ENCODE data around the gene NTN3. TPM values are rescaled to one million over a fixed set of nuclear protein-coding genes. Genes with fewer than 3 reads are reported as not detected.
A peak's percentile ranks its signal among the peaks of the same experiment; 100 is the strongest.

The NTN3 gene
- total RNA-seq, 1 donor = 0.43 TPM

DNA sequence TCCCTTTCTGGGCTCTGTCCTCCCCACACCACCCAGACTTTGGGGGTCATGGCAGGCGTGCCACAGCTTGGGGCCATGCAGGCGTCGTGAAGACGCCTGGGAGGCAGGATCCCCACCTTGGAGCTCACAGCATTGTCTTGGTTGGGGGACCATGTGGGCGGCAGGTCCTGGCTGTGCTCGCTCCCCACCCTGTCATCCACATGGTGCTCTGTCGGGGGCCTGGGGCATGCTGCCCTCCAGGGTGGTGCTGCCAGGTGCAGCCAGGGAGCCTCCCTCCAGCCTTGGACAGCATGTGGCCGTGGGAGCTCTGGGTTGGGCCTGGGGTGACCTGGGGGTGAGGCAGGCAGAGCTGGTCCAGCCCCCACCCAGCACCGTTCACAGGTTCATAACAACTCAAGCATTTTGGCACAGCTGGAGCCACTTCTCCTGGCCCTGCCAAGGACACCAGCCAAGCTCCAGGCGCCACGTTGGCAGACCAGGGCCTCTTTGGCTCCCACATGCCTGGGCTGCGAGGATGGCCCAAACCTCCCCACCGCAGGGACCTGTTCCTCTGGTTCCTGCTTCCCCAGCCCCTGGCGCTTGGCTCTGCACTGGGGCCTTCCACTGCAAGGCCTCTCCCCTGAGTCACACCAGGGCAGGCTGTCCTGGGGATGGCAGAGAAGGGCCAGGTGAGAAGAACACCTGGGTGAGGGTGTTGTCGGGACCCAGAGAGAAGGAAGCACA, 27.6 kb downstream of the NTN3 start:
- no peak overlapping the region for H3K4me3 ChIP-seq (ENCODE audit: low read depth, low read length)
- no peak for DNase-seq (ENCODE audit: low read depth)
- TF ChIP-seq, protein P1, sequence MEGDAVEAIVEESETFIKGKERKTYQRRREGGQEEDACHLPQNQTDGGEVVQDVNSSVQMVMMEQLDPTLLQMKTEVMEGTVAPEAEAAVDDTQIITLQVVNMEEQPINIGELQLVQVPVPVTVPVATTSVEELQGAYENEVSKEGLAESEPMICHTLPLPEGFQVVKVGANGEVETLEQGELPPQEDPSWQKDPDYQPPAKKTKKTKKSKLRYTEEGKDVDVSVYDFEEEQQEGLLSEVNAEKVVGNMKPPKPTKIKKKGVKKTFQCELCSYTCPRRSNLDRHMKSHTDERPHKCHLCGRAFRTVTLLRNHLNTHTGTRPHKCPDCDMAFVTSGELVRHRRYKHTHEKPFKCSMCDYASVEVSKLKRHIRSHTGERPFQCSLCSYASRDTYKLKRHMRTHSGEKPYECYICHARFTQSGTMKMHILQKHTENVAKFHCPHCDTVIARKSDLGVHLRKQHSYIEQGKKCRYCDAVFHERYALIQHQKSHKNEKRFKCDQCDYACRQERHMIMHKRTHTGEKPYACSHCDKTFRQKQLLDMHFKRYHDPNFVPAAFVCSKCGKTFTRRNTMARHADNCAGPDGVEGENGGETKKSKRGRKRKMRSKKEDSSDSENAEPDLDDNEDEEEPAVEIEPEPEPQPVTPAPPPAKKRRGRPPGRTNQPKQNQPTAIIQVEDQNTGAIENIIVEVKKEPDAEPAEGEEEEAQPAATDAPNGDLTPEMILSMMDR (IDR thresholded peaks at IDR 0.05; ENCODE audit: insufficient read depth, low read depth, low read length) = no peak

DNA sequence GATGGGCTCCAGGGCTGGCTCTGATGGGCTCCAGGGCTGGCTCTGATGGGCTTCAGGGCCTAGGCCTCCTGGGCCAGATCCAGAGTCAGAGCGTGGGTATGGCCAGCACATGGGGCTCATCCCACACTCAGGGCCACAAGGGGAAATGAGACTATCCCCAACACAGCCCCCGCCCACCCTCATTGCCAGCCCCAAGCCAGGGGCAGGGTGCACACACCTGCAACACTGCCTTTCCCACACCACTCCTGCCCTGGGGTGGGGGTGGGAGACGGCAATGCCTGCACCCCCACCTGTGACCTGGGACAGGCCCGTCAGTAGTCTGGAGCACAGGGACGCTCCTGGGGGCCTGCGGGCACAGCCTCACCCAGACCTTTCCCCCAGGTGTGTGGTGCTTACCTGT, 28.4 kb downstream of the NTN3 start:
- DNase-seq (ENCODE audit: low read depth) = no peak
- TF ChIP-seq, protein P1 (IDR thresholded peaks at IDR 0.05; ENCODE audit: insufficient read depth, low read depth, low read length) = no peak
- no peak overlapping the region for H3K4me3 ChIP-seq (ENCODE audit: low read depth, low read length)

DNA sequence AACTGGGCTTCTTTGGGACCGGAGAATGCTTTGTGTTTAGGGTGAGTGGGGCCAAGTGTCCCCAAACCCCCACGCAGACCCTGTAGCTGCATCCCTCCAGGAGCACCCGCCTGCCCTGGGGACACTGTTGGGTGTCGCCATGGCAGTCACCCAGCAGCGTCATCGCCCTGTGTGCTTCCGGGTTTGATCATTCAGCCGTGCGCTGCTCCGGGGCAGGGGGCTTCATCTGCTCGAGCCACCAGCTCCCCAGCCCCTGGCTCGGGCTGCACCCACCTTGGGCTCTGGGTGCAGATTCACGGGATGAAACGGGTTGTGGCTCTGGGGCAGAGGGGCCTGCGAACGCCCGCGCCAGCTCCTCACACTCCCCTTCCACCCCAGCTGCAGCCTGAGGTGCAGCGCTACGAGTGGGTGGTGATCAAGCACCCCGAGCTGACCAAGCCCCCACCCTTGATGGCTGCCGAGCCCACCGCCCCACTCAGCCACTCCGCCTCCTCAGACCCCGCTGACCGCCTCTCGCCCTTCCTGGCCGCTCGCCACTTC, 28.9 kb downstream of the NTN3 start:
- no peak overlapping the region for H3K4me3 ChIP-seq (ENCODE audit: low read depth, low read length)
- TF ChIP-seq, protein P1 (IDR thresholded peaks at IDR 0.05; ENCODE audit: insufficient read depth, low read depth, low read length) = no peak
- DNase-seq (ENCODE audit: low read depth) = no peak

DNA sequence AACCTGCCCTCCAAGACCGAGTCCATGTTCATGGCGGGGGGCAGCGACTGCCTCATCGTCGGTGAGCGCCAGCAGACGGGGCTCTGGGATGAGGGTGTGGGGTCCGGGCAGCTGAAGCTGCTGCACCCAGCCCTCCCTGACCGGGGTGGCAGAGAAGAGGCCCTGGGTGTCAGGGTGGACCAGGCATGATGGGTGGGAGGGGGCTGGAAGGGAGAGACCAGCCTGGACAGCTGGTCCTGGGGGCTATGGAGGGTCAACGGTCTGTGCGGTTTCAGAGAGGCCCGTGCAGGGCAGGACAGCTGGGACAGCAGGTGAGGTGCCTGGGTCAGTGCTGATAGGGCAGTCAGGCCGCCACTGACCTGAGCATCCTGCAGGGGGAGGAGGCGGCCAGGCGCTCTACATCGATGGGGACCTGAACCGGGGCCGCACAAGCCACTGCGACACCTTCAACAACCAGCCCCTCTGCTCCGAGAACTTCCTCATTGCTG, 29.4 kb downstream of the NTN3 start:
- no peak overlapping the region for H3K4me3 ChIP-seq (ENCODE audit: low read depth, low read length)
- DNase-seq (ENCODE audit: low read depth) = no peak
- TF ChIP-seq, protein P1 (IDR thresholded peaks at IDR 0.05; ENCODE audit: insufficient read depth, low read depth, low read length) = no peak

DNA sequence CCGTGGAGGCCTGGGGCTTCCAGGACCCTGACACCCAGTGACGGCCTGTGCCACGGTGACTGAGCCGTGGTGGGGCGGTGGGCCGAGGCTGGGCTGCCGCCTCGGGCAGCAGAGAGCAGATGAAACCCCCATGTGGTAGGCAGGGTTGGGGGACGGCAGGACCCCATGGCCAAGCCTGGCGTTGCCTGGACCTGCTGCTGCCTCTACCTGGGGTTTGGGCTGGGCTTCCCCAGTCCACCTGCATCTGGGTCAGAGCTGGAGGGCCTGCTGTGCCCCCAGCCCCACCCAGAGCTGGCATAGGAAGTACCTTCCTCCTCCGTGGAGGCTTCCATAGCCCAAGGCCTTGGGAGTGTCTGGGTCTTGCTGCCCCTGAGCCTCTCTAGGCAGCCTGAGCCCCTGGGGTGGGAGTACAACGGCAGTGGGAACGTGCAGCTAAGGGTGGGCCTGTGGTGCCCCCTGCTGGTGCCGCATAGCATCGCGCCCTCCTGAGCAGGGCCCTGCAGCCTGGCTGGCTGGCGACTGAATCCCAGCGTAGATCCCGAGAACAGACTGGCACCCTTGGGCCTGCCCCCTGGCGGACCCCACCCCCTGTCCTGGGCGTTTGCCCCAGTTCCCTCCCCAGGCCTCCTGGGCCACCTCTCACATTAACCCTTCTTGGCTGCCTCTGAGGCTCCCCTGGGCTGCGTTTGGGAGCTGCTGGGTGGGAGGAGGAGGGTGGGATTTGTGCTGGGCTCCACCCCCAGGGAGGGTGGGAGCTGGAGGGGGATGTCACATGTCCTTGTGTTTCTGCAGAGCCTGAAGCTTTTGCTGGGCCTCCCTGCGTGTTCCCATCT, 30.0 kb downstream of the NTN3 start:
- peak overlapping the region; percentile 43 for H3K4me3 ChIP-seq (ENCODE audit: low read depth, low read length)
- DNase-seq (ENCODE audit: low read depth) = peak; percentile 85
- TF ChIP-seq, protein P1 (IDR thresholded peaks at IDR 0.05; ENCODE audit: insufficient read depth, low read depth, low read length) = peak; percentile 97

DNA sequence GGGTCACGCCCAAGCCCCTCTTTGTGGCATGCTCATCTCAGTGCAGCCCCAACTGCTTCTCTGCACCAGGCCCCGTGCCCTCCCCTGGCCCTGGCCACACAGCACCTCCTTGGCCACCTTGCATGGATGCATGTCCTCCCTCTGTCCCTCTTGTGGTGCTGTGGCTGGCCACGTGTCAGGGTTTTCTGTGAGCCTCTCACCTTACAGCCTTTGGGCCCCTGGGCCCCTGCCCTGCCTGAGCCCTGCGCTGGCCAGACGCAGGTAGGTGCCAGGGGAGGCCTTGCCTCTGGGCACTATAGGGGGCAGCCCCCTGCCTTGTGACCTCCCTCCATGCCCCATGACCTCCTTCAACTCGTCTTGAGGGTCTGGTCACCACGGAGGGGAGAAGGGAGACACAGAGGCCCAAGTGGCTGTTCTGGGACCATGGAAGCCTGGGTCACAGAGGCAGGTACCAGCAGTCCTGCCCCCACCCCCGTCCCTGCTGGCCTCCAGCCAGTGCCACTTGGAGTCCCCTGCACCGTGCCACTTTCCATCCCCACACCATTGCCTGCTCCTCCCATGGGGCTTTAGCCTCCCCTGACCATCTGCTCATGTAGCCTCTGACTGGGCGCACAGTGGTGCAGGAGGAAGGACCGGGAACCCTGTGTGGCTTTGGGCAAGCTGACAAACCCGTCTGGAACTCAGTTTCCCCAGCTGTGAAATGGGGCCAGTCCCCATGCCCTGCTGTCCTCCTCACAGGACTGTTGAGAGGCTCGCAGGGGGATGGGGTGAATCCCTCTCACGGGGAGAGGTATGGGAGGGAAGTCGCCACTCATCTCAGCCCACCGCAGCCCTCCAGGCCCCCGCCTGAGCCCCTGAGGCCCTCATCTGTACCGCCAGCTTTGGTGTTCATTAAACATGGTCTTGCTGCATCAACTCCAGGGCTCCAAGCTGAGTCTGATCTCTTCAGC, 31.1 kb downstream of the NTN3 start:
- no peak for DNase-seq (ENCODE audit: low read depth)
- no peak overlapping the region for H3K4me3 ChIP-seq (ENCODE audit: low read depth, low read length)
- TF ChIP-seq, protein P1 (IDR thresholded peaks at IDR 0.05; ENCODE audit: insufficient read depth, low read depth, low read length) = no peak
